H9 (cell line): Measurements from ENCODE around the gene ERC1. TPM values are rescaled to one million over a fixed set of nuclear protein-coding genes. Genes with fewer than 3 reads are reported as not detected.

ENCODE experiments used
- DNase-seq: peaks from one replicate; pipeline ENCODE4 v3.0.0-alpha.2; 2017
- H2AFZ ChIP-seq: one replicate; pipeline ENCODE4 v1.6.1; 2013; ENCODE audit warnings: mild to moderate bottlenecking, low read length, control low read depth, moderate library complexity
- H2AK5ac ChIP-seq: 2 replicates; pipeline ENCODE4 v1.6.1; 2013; ENCODE audit warnings: low read length, control low read depth, mixed read lengths; ENCODE audit not compliant: insufficient read length
- H2BK120ac ChIP-seq: one replicate; pipeline ENCODE4 v1.6.1; 2013; ENCODE audit warnings: low read depth, mild to moderate bottlenecking, low read length, control low read depth, inconsistent platforms; ENCODE audit not compliant: poor library complexity, severe bottlenecking
- H2BK12ac ChIP-seq: 2 replicates; pipeline ENCODE4 v1.6.1; 2013; ENCODE audit warnings: low read length, control low read depth, mixed read lengths, low read depth; ENCODE audit not compliant: insufficient read length
- H2BK15ac ChIP-seq: 2 replicates; pipeline ENCODE4 v1.6.1; 2013; ENCODE audit warnings: low read depth, low read length, control low read depth
- H2BK20ac ChIP-seq: one replicate; pipeline ENCODE4 v1.6.1; 2013; ENCODE audit warnings: low read depth, mild to moderate bottlenecking, low read length, control low read depth, inconsistent platforms; ENCODE audit not compliant: poor library complexity, severe bottlenecking
- H2BK5ac ChIP-seq: 2 replicates; pipeline ENCODE4 v1.6.1; 2013; ENCODE audit warnings: low read length, control low read depth, mixed read lengths; ENCODE audit not compliant: insufficient read length
- H3K14ac ChIP-seq: 2 replicates; pipeline ENCODE4 v1.6.1; 2013; ENCODE audit warnings: low read length, control low read depth; ENCODE audit not compliant: insufficient read depth
- H3K18ac ChIP-seq: 2 replicates; pipeline ENCODE4 v1.6.1; 2013; ENCODE audit warnings: low read depth, mild to moderate bottlenecking, mixed read lengths, low read length, control low read depth; ENCODE audit not compliant: insufficient read length
- H3K23ac ChIP-seq: 2 replicates; pipeline ENCODE4 v1.6.1; 2013; ENCODE audit warnings: low read length, control low read depth, mixed read lengths, low read depth; ENCODE audit not compliant: insufficient read length
- H3K23me2 ChIP-seq: 2 replicates; pipeline ENCODE4 v1.6.1; 2013; ENCODE audit warnings: low read depth, mild to moderate bottlenecking, mixed read lengths, low read length, control low read depth; ENCODE audit not compliant: insufficient read length, poor library complexity, severe bottlenecking
- H3K27ac ChIP-seq: 2 replicates; pipeline ENCODE4 v1.5.1; 2013; ENCODE audit warnings: low read length, control low read depth, mixed read lengths, low read depth; ENCODE audit not compliant: insufficient read length
- H3K27me3 ChIP-seq: 2 replicates; pipeline ENCODE4 v1.6.1; 2013; ENCODE audit warnings: low read length, control low read depth, inconsistent platforms; ENCODE audit not compliant: insufficient read depth
- H3K4ac ChIP-seq: 2 replicates; pipeline ENCODE4 v1.6.1; 2013; ENCODE audit warnings: low read depth, mild to moderate bottlenecking, control low read depth, inconsistent platforms, low read length, moderate library complexity
- H3K4me1 ChIP-seq: 2 replicates; pipeline ENCODE4 v1.6.1; 2013; ENCODE audit warnings: low read length, control low read depth, inconsistent platforms; ENCODE audit not compliant: insufficient read depth
- H3K4me2 ChIP-seq: 2 replicates; pipeline ENCODE4 v1.6.1; 2013; ENCODE audit warnings: low read length, control low read depth, mixed read lengths; ENCODE audit not compliant: insufficient read length, insufficient read depth
- H3K56ac ChIP-seq: 2 replicates; pipeline ENCODE4 v1.6.1; 2013; ENCODE audit warnings: low read depth, mild to moderate bottlenecking, mixed read lengths, low read length, control low read depth; ENCODE audit not compliant: insufficient read length
- H3K79me1 ChIP-seq: 2 replicates; pipeline ENCODE4 v1.6.1; 2013; ENCODE audit warnings: low read depth, mild to moderate bottlenecking, moderate library complexity, low read length, control low read depth, inconsistent platforms; ENCODE audit not compliant: insufficient read depth, poor library complexity, severe bottlenecking
- H3K79me2 ChIP-seq: 2 replicates; pipeline ENCODE4 v1.6.1; 2013; ENCODE audit warnings: low read length, control low read depth, inconsistent platforms; ENCODE audit not compliant: insufficient read depth
- H3K9ac ChIP-seq: 2 replicates; pipeline ENCODE4 v1.6.1; 2013; ENCODE audit warnings: low read length, control low read depth, mixed read lengths; ENCODE audit not compliant: insufficient read length; ENCODE audit errors: extremely low read depth
- H3K9me3 ChIP-seq: one replicate; pipeline ENCODE4 v1.6.1; 2013; ENCODE audit warnings: low read depth, low read length, inconsistent platforms; ENCODE audit not compliant: control insufficient read depth
- H3T11ph ChIP-seq: one replicate; pipeline ENCODE4 v1.6.1; 2013; ENCODE audit warnings: mild to moderate bottlenecking, low read length, control low read depth, inconsistent platforms
- H4K20me1 ChIP-seq: one replicate; pipeline ENCODE4 v1.6.1; 2013; ENCODE audit not compliant: control insufficient read depth, insufficient read length, insufficient read depth
- H4K5ac ChIP-seq: 2 replicates; pipeline ENCODE4 v1.6.1; 2013; ENCODE audit warnings: low read depth, mild to moderate bottlenecking, mixed read lengths, low read length, control low read depth; ENCODE audit not compliant: insufficient read length
- H4K8ac ChIP-seq: replicated peaks from 2 replicates; pipeline ENCODE4 v1.6.1; 2013; ENCODE audit warnings: low read length, control low read depth, mixed read lengths, low read depth; ENCODE audit not compliant: insufficient read length
- H4K91ac ChIP-seq: 2 replicates; pipeline ENCODE4 v1.6.1; 2013; ENCODE audit warnings: low read depth, mild to moderate bottlenecking, moderate library complexity, mixed read lengths, low read length, control low read depth; ENCODE audit not compliant: insufficient read length
- H3K27ac Mint-ChIP-seq, 3 experiments: 2 replicates in 2 of 3; 3 replicates in 1 of 3; pipeline ENCODE4 v1.8.0; 2020 to 2021; ENCODE audit warnings: mixed read lengths in 3 of 3, mild to moderate bottlenecking in 1 of 3, moderate library complexity in 1 of 3
- H3K27me3 Mint-ChIP-seq: 2 replicates; pipeline ENCODE4 v1.8.0; 2021; ENCODE audit warnings: low read depth, mild to moderate bottlenecking, moderate library complexity, mixed read lengths
- H3K36me3 Mint-ChIP-seq, 3 experiments: 2 replicates in 2 of 3; 3 replicates in 1 of 3; pipeline ENCODE4 v1.8.0; 2020 to 2021; ENCODE audit warnings: low read depth in 3 of 3, mixed read lengths in 3 of 3; ENCODE audit not compliant: insufficient read depth in 1 of 3
- H3K4me1 Mint-ChIP-seq, 2 experiments: 2 replicates each; pipeline ENCODE4 v1.8.0; 2020; ENCODE audit warnings: mixed read lengths in 2 of 2
- H3K4me3 Mint-ChIP-seq, 2 experiments: 2 replicates in 1 of 2; 3 replicates in 1 of 2; pipeline ENCODE4 v1.8.0; 2020 to 2021; ENCODE audit warnings: mild to moderate bottlenecking in 2 of 2, mixed read lengths in 2 of 2, moderate library complexity in 1 of 2
- H3K9me3 Mint-ChIP-seq, 2 experiments: 2 replicates in 1 of 2; 3 replicates in 1 of 2; pipeline ENCODE4 v1.8.0; 2020; ENCODE audit warnings: mild to moderate bottlenecking in 2 of 2, mixed read lengths in 2 of 2, moderate library complexity in 1 of 2
- CTCF ChIP-seq: fragments of 200-600 bp; sonication (generic); conservative IDR thresholded peaks from 3 replicates; pipeline ENCODE4 v1.8.0; 2021; ENCODE audit warnings: antibody characterized with exemption, mild to moderate bottlenecking
- WGBS: extraction: QIAGEN DNeasy Blood & Tissue Kit; methylation state at CpG from one replicate; pipeline ENCODE4 v1.1.7; 2013; ENCODE audit warnings: missing lambda C conversion rate, low lambda C conversion rate, mixed read lengths; ENCODE audit not compliant: insufficient read length; ENCODE audit errors: extremely low coverage; 5-methylcytosine and 5-hydroxymethylcytosine counted together
- total RNA-seq: library from RNA; stranded (reverse); gene quantifications from 2 replicates; pipeline ENCODE4 v1.2.1, GENCODE V29; 2021

The ERC1 gene
- total RNA-seq, 1 experiment from 2014 or later, result 51.2 TPM

- WGBS, result no CpG with 5 or more reads among the region's 5 CpGs
- no peak overlapping the region for H3K9ac ChIP-seq
- H3K27ac Mint-ChIP-seq, result no peak overlapping the region
- no peak overlapping the region for H3K14ac ChIP-seq
- no peak overlapping the region for H3K4ac ChIP-seq
- no peaks in the 10 kb centered on the region for H4K20me1 ChIP-seq
- H3K27me3 Mint-ChIP-seq, result no peaks in the 10 kb centered on the region
- H2AFZ ChIP-seq, result no peak overlapping the region
- H3K23ac ChIP-seq, result no peak overlapping the region
- H3K9me3 Mint-ChIP-seq, result no peaks in the 10 kb centered on the region
- no peaks in the 10 kb centered on the region for H3K4me1 ChIP-seq
- H3K4me3 Mint-ChIP-seq, result no peak overlapping the region
- H2BK120ac ChIP-seq, result no peak overlapping the region
- no peak for DNase-seq
- no peak overlapping the region for H4K8ac ChIP-seq
- peaks cover under 1 to 3% of the 10 kb centered on the region in 2 experiments; a peak in 2 of 4 replicates for H3K4me1 Mint-ChIP-seq
- no peak overlapping the region for H2BK12ac ChIP-seq
- H3K27me3 ChIP-seq, result no peaks in the 10 kb centered on the region
- no peak overlapping the region for H2BK15ac ChIP-seq
- H4K91ac ChIP-seq, result no peak overlapping the region
- H2BK20ac ChIP-seq, result no peak overlapping the region
- no peak overlapping the region for H4K5ac ChIP-seq
- no peak overlapping the region for H3T11ph ChIP-seq
- no peak overlapping the region for H2BK5ac ChIP-seq
- no peak for TF ChIP-seq CTCF
- H3K18ac ChIP-seq, result no peak overlapping the region
- H3K4me2 ChIP-seq, result no peak overlapping the region
- no peak overlapping the region for H2AK5ac ChIP-seq
- H3K56ac ChIP-seq, result no peak overlapping the region
- H3K9me3 ChIP-seq, result no peaks in the 10 kb centered on the region
- H3K79me2 ChIP-seq, result no peaks in the 10 kb centered on the region
- H3K36me3 Mint-ChIP-seq, result peaks cover 3 to 11% (median 4%) of the 10 kb centered on the region in 3 experiments; a peak in 3 of 7 replicates
- H3K27ac ChIP-seq, result no peak overlapping the region
- H3K23me2 ChIP-seq, result no peaks in the 10 kb centered on the region
- no peaks in the 10 kb centered on the region for H3K79me1 ChIP-seq
Measured at GRCh38 chr12:1474041-1474573, 483.1 kb downstream of the ERC1 start.
